ENCODE measurements around the gene KATNB1.
"Not testable (repeated sequence)": the region's sequence is repeated elsewhere in the genome, so short reads cannot be mapped to it uniquely, and the experiment has no call there.

KATNB1 gene

GRCh38 chr16:57726433-57726947 is 9.1 kb upstream of the KATNB1 start:
- DNase-seq: no peak

GRCh38 chr16:57727610-57728009 is 8.0 kb upstream of the KATNB1 start:
- no peak for DNase-seq

GRCh38 chr16:57728336-57729181 is 7.0 kb upstream of the KATNB1 start:
- no peak for DNase-seq

GRCh38 chr16:57729182-57729484 is 6.4 kb upstream of the KATNB1 start:
- no peak for DNase-seq

GRCh38 chr16:57729852-57730251 is 5.7 kb upstream of the KATNB1 start:
- not testable (repeated sequence) for DNase-seq

- no peak for DNase-seq
Observed at GRCh38 chr16:57730771-57731730, 4.5 kb upstream of the KATNB1 start.

- DNase-seq: no peak
Observed at GRCh38 chr16:57732037-57732436, 3.5 kb upstream of the KATNB1 start.

- DNase-seq: no peak
Observed at GRCh38 chr16:57732714-57733113, 2.9 kb upstream of the KATNB1 start.

- no peak for DNase-seq
Observed at GRCh38 chr16:57734308-57734924, 1.2 kb upstream of the KATNB1 start.

GRCh38 chr16:57734925-57735754 is 430 bp upstream of the KATNB1 start:
- DNase-seq: peak; percentile 99

- DNase-seq: peak; percentile 61
Observed at GRCh38 chr16:57736419-57737351, 1.1 kb downstream of the KATNB1 start.

GRCh38 chr16:57738844-57739243 is 3.3 kb downstream of the KATNB1 start:
- DNase-seq: no peak

GRCh38 chr16:57739756-57740422 is 4.3 kb downstream of the KATNB1 start:
- no peak for DNase-seq

- no peak for DNase-seq
Observed at GRCh38 chr16:57740423-57741071, 5.0 kb downstream of the KATNB1 start.

GRCh38 chr16:57741660-57742191 is 6.2 kb downstream of the KATNB1 start:
- DNase-seq: no peak

- no peak for DNase-seq
Observed at GRCh38 chr16:57742543-57742942, 7.0 kb downstream of the KATNB1 start.

- no peak for DNase-seq
Observed at GRCh38 chr16:57743458-57743857, 7.9 kb downstream of the KATNB1 start.

- no peak for DNase-seq
Observed at GRCh38 chr16:57743886-57744641, 8.5 kb downstream of the KATNB1 start.

GRCh38 chr16:57744642-57744903 is 9.0 kb downstream of the KATNB1 start:
- DNase-seq: no peak

Measured in activated CD4-positive, alpha-beta T cell treated with anti-CD3 and anti-CD28 coated beads, Interleukin-2, Interleukin-6, amounts not matched to agents 100 ng/mL and 50 ng/mL, durations not matched to agents 16 hours and 8 hours (primary cell).